NK-92 (cell line): ENCODE measurements around the gene PDCD4.
"Not testable (repeated sequence)": the region's sequence is repeated elsewhere in the genome, so short reads cannot be mapped to it uniquely, and the experiment has no call there.

Experiments used
- DNase-seq: peaks from one replicate; lab custom pipeline; 2025; ENCODE audit not compliant: unreplicated experiment; lab: John Stamatoyannopoulos, UW

Gene PDCD4

GRCh38 chr10:110860576-110861241 is 11.0 kb upstream of the PDCD4 start:
- no peak for DNase-seq

GRCh38 chr10:110861476-110861875 is 10.3 kb upstream of the PDCD4 start:
- DNase-seq: no peak

- DNase-seq: no peak
Measured at GRCh38 chr10:110861930-110862649, 9.6 kb upstream of the PDCD4 start.

- no peak for DNase-seq
Measured at GRCh38 chr10:110862961-110863360, 8.8 kb upstream of the PDCD4 start.

GRCh38 chr10:110863361-110863760 is 8.4 kb upstream of the PDCD4 start:
- no peak for DNase-seq

GRCh38 chr10:110863956-110864355 is 7.8 kb upstream of the PDCD4 start:
- no peak for DNase-seq

GRCh38 chr10:110864662-110865140 is 7.0 kb upstream of the PDCD4 start:
- DNase-seq: no peak

GRCh38 chr10:110865186-110865808 is 6.4 kb upstream of the PDCD4 start:
- DNase-seq: no peak

GRCh38 chr10:110865809-110866482 is 5.8 kb upstream of the PDCD4 start:
- no peak for DNase-seq

- not testable (repeated sequence) for DNase-seq
Measured at GRCh38 chr10:110867011-110867806, 4.5 kb upstream of the PDCD4 start.

- DNase-seq: no peak
Measured at GRCh38 chr10:110867807-110868465, 3.8 kb upstream of the PDCD4 start.

- DNase-seq: no peak
Measured at GRCh38 chr10:110868981-110869380, 2.7 kb upstream of the PDCD4 start.

- DNase-seq: no peak
Measured at GRCh38 chr10:110870823-110871297, 868 bp upstream of the PDCD4 start.

GRCh38 chr10:110872145-110872983 is 636 bp downstream of the PDCD4 start:
- DNase-seq: peak; percentile 22

GRCh38 chr10:110872984-110873923 is 1.5 kb downstream of the PDCD4 start:
- no peak for DNase-seq

GRCh38 chr10:110873951-110874350 is 2.2 kb downstream of the PDCD4 start:
- no peak for DNase-seq

GRCh38 chr10:110876000-110876399 is 4.3 kb downstream of the PDCD4 start:
- no peak for DNase-seq

GRCh38 chr10:110876788-110877187 is 5.1 kb downstream of the PDCD4 start:
- DNase-seq: no peak
